H1 (cell line): ENCODE results near the gene CD99. TPM values are rescaled to one million over a fixed set of nuclear protein-coding genes. Genes with fewer than 3 reads are reported as not detected.

Experiments
- CTCF ChIA-PET: fragments of 300-600 bp; sonication (Branson Sonifier 250); formaldehyde crosslinking; loops from one replicate; lab custom pipeline; 2021; ENCODE audit not compliant: partially characterized antibody; lab: Charles Lee
- POLR2A ChIA-PET: fragments of 300-600 bp; sonication (Branson Sonifier 250); formaldehyde crosslinking; loops from one replicate; lab custom pipeline; 2021; ENCODE audit warnings: inconsistent platforms; ENCODE audit not compliant: partially characterized antibody; lab: Charles Lee
- DNase-seq, 2 experiments: peaks; one replicate each; pipeline versions ENCODE4 v3.0.0 to v3.0.0-alpha.2; 2010 to 2022; ENCODE audit warnings: low spot score in 2 of 2, low read depth in 1 of 2, mixed read lengths in 1 of 2
- FAIRE-seq: peaks from 2 replicates; lab custom pipeline; 2011; peaks lifted over from hg19 to GRCh38; lab: Jason Lieb, UNC
- H2AFZ ChIP-seq: 2 replicates; pipeline ENCODE4 v1.8.1; 2012; ENCODE audit warnings: low read length, inconsistent platforms
- H2AK5ac ChIP-seq: 2 replicates; pipeline ENCODE4 v1.6.1; 2013; ENCODE audit warnings: low read depth, low read length
- H2BK120ac ChIP-seq: replicated peaks from 2 replicates; pipeline ENCODE3; 2013; ENCODE audit warnings: low read depth, low read length, inconsistent platforms
- H2BK12ac ChIP-seq: 2 replicates; pipeline ENCODE4 v1.6.1; 2013; ENCODE audit warnings: low read depth, low read length
- H2BK15ac ChIP-seq: 2 replicates; pipeline ENCODE4 v1.6.1; 2013; ENCODE audit warnings: low read length
- H2BK20ac ChIP-seq: 2 replicates; pipeline ENCODE4 v1.6.1; 2013; ENCODE audit warnings: low read length
- H2BK5ac ChIP-seq: 2 replicates; pipeline ENCODE4 v1.6.1; 2013; ENCODE audit warnings: low read depth, low read length
- H3K14ac ChIP-seq: 2 replicates; pipeline ENCODE4 v1.6.1; 2013; ENCODE audit warnings: inconsistent platforms; ENCODE audit not compliant: insufficient read length
- H3K18ac ChIP-seq: 2 replicates; pipeline ENCODE4 v1.6.1; 2013; ENCODE audit warnings: low read length; ENCODE audit errors: extremely low read depth
- H3K23ac ChIP-seq: 2 replicates; pipeline ENCODE4 v1.6.1; 2013; ENCODE audit warnings: inconsistent platforms; ENCODE audit not compliant: insufficient read length
- H3K23me2 ChIP-seq: 2 replicates; pipeline ENCODE4 v1.6.1; 2013; ENCODE audit warnings: low read depth, low read length
- H3K27ac ChIP-seq: 2 replicates; pipeline ENCODE4 v1.6.1; 2011; ENCODE audit warnings: low read depth, low read length, inconsistent platforms
- H3K27me3 ChIP-seq, 4 experiments: replicated peaks in 1 of 4; 1 replicate in 1 of 4; 2 replicates in 3 of 4; pipeline versions ENCODE4 v1.6.1 to v1.8.1; 2011 to 2013; ENCODE audit warnings: low read length in 3 of 4, mild to moderate bottlenecking in 3 of 4, inconsistent platforms in 2 of 4, mixed read lengths in 2 of 4, moderate library complexity in 1 of 4; ENCODE audit not compliant: control insufficient read depth in 3 of 4, insufficient read depth in 3 of 4; ENCODE audit errors: extremely low read depth in 1 of 4
- H3K36me3 ChIP-seq, 4 experiments: 2 replicates each; pipeline versions ENCODE4 v1.6.1 to v1.8.1; 2011 to 2013; ENCODE audit warnings: mild to moderate bottlenecking in 4 of 4, low read length in 3 of 4, moderate library complexity in 2 of 4, control low read depth in 1 of 4, inconsistent platforms in 1 of 4; ENCODE audit not compliant: insufficient read depth in 4 of 4, control insufficient read depth in 2 of 4
- H3K4ac ChIP-seq: replicated peaks from 2 replicates; pipeline ENCODE3; 2013; ENCODE audit warnings: low read length, low read depth, mixed read lengths, inconsistent platforms; ENCODE audit not compliant: insufficient read length
- H3K4me1 ChIP-seq, 4 experiments: replicated peaks in 1 of 4; 1 replicate in 1 of 4; 2 replicates in 3 of 4; pipeline versions ENCODE4 v1.6.1 to v1.8.1; 2011 to 2013; ENCODE audit warnings: low read length in 3 of 4, inconsistent platforms in 2 of 4, mixed read lengths in 1 of 4; ENCODE audit not compliant: insufficient read depth in 4 of 4, control insufficient read depth in 3 of 4
- H3K4me2 ChIP-seq, 2 experiments: 2 replicates each; pipeline versions ENCODE4 v1.6.1 to v1.8.1; 2011 to 2013; ENCODE audit warnings: low read depth in 2 of 2, low read length in 2 of 2, control low read depth in 1 of 2, inconsistent platforms in 1 of 2, mild to moderate bottlenecking in 1 of 2; ENCODE audit not compliant: insufficient read depth in 1 of 2
- H3K4me3 ChIP-seq, 4 experiments: fragments of 200-600, 300-600 bp in 1 of 4; sonication (generic), shearing (Covaris generic), sonication (Bioruptor Twin) in 1 of 4; 2 replicates each; pipeline versions ENCODE4 v1.5.1 to v1.8.1; 2011 to 2016; ENCODE audit warnings: low read length in 4 of 4, low read depth in 3 of 4, control low read depth in 2 of 4, inconsistent platforms in 2 of 4, mild to moderate bottlenecking in 2 of 4, mixed read lengths in 1 of 4, moderate library complexity in 1 of 4; ENCODE audit not compliant: insufficient read depth in 2 of 4; ENCODE audit errors: extremely low read depth in 1 of 4
- H3K56ac ChIP-seq: replicated peaks from 2 replicates; pipeline ENCODE3; 2013; ENCODE audit warnings: low read depth, mild to moderate bottlenecking, mixed read lengths, low read length, inconsistent platforms; ENCODE audit not compliant: insufficient read length
- H3K79me1 ChIP-seq: 2 replicates; pipeline ENCODE4 v1.6.1; 2013; ENCODE audit warnings: low read depth, low read length, control low read depth
- H3K79me2 ChIP-seq, 2 experiments: 2 replicates each; pipeline versions ENCODE4 v1.6.1 to v1.8.1; 2012 to 2013; ENCODE audit warnings: low read length in 2 of 2, mild to moderate bottlenecking in 2 of 2, inconsistent platforms in 1 of 2; ENCODE audit not compliant: insufficient read depth in 2 of 2, control insufficient read depth in 1 of 2
- H3K9ac ChIP-seq, 4 experiments: replicated peaks in 1 of 4; 1 replicate in 1 of 4; 2 replicates in 3 of 4; pipeline versions ENCODE4 v1.6.1 to v1.8.1; 2011 to 2013; ENCODE audit warnings: low read depth in 3 of 4, low read length in 3 of 4, control low read depth in 2 of 4, mild to moderate bottlenecking in 2 of 4, moderate library complexity in 2 of 4, inconsistent platforms in 1 of 4; ENCODE audit errors: extremely low read depth in 1 of 4
- H3K9me3 ChIP-seq, 2 experiments: 2 replicates each; pipeline versions ENCODE4 v1.6.1 to v1.8.1; 2012 to 2013; ENCODE audit warnings: mild to moderate bottlenecking in 2 of 2, moderate library complexity in 2 of 2, control low read depth in 1 of 2, inconsistent platforms in 1 of 2, low read depth in 1 of 2, low read length in 1 of 2, mixed read lengths in 1 of 2; ENCODE audit not compliant: insufficient read depth in 2 of 2
- H4K20me1 ChIP-seq, 2 experiments: replicated peaks in 1 of 2; 2 replicates each; pipeline versions ENCODE3 to v1.8.1; 2011 to 2013; ENCODE audit warnings: inconsistent platforms in 2 of 2, low read length in 2 of 2, mild to moderate bottlenecking in 1 of 2; ENCODE audit not compliant: insufficient read depth in 2 of 2, control insufficient read depth in 1 of 2
- H4K5ac ChIP-seq: 2 replicates; pipeline ENCODE4 v1.6.1; 2013; ENCODE audit warnings: low read length, low read depth, mixed read lengths, inconsistent platforms; ENCODE audit not compliant: insufficient read length
- H4K8ac ChIP-seq: 2 replicates; pipeline ENCODE4 v1.8.0; 2013; ENCODE audit warnings: mild to moderate bottlenecking, moderate library complexity, low read length, inconsistent platforms; ENCODE audit not compliant: insufficient read depth; ENCODE audit errors: extremely low read depth
- H4K91ac ChIP-seq: replicated peaks from 2 replicates; pipeline ENCODE3; 2013; ENCODE audit warnings: low read length, mixed read lengths, inconsistent platforms; ENCODE audit not compliant: insufficient read length
- BACH1 ChIP-seq: IDR thresholded peaks from 2 replicates; pipeline ENCODE4 v1.6.1; 2012; ENCODE audit warnings: low read length, improper control_type of control experiment
- KDM1A ChIP-seq: fragments of 200-600, 300-600 bp; sonication (generic); IDR thresholded peaks from 2 replicates; pipeline ENCODE4 v1.7.1; 2016; ENCODE audit warnings: mild to moderate bottlenecking, low read length, borderline replicate concordance
- RBBP5 ChIP-seq: IDR thresholded peaks from 2 replicates; pipeline ENCODE4 v1.7.1; 2012; ENCODE audit warnings: low read depth, mild to moderate bottlenecking, inconsistent platforms, low read length, moderate library complexity, borderline replicate concordance
- TBP ChIP-seq: IDR thresholded peaks from 2 replicates; pipeline ENCODE4 v1.6.1; 2011; ENCODE audit warnings: low read depth, low read length, improper control_type of control experiment
- WGBS, 2 experiments: shearing (Covaris generic) in 1 of 2; methylation state at CpG; one replicate each; pipeline versions ENCODE4 v1.1.6 to v1.1.7; 2013 to 2015; ENCODE audit warnings: low lambda C conversion rate in 2 of 2, mixed read lengths in 2 of 2, inconsistent platforms in 1 of 2, low coverage in 1 of 2, missing lambda C conversion rate in 1 of 2; ENCODE audit not compliant: insufficient replicate concordance in 2 of 2, insufficient coverage in 1 of 2, insufficient read length in 1 of 2; ENCODE audit errors: extremely low coverage in 1 of 2, missing lambda C conversion rate in 1 of 2; 5-methylcytosine and 5-hydroxymethylcytosine counted together
- polyA plus RNA-seq, 7 experiments: library from polyadenylated mRNA; depleted of rRNA in 3 of 7; stranded (reverse) in 5 of 7; unstranded in 2 of 7; fragments of >200 nt in 5 of 7; fragments of 200-250 nt in 2 of 7; gene quantifications; 1 replicate in 5 of 7; 2 replicates in 1 of 7; 4 replicates in 1 of 7; pipeline versions ENCODE4 v1.2.1 to v1.2.3, GENCODE V29; 2011 to 2013; ENCODE audit warnings: missing spikeins in 2 of 7, mixed read lengths in 2 of 7
- total RNA-seq: library from RNA; stranded (reverse); fragmentation: NEBNext Ultra II Directional; extraction: Animal tissue kit (Norgen Biotek cat#: 25700); gene quantifications from 2 replicates; pipeline ENCODE4 v1.2.1, GENCODE V29; 2021

CD99 gene
- total and polyA plus RNA-seq, 2 of the 8 experiments (the other 6 are each of a cell fraction or from before 2014, with no cell fraction given): 30.1 to 47.8 TPM

DNA sequence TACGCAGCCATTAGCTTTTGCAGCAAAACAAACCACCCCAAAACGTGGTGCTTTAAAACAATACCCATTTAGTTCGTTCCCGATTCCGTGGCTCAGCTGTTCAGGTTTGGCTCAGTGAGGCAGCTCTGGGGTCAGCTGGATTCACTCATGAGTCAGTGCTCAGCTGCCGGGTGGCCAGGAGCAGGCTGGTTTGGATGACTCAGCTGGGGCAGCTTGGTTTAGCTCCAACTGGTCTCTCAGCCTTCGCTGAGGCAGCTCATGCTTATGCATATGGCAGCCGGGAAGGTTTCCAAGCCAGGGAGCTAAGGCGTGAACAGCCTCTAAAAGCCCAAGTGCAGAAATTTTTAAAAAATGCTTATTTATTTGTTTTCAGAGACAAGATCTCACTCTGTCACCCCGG is 13.3 kb upstream of the CD99 start:
- CTCF ChIA-PET: no interaction called here
- H2BK15ac ChIP-seq: no peak overlapping the region
- FAIRE-seq (no peak), DNase-seq (no peak)
- no peak overlapping the region for H3K18ac ChIP-seq
- no peak overlapping the region for H2AFZ ChIP-seq
- no peak overlapping the region for H4K91ac ChIP-seq
- H3K9me3 ChIP-seq: no peaks in the 10 kb centered on the region; a peak in 1 of 4 replicates
- H3K4ac ChIP-seq: no peak overlapping the region
- H4K20me1 ChIP-seq: peaks cover 0 to 1% of the 10 kb centered on the region in 2 experiments
- no peak overlapping the region for H4K5ac ChIP-seq
- H2AK5ac ChIP-seq: no peak overlapping the region
- no peak overlapping the region for H3K4me2 ChIP-seq
- 84% methylated on average over 10 of the region's 10 CpGs; no CpG with 5 or more reads in 1 of the 2 experiments for WGBS, 2 experiments
- no peak overlapping the region for H2BK20ac ChIP-seq
- no peaks in the 10 kb centered on the region; a peak in 1 of 7 replicates for H3K4me1 ChIP-seq
- POLR2A ChIA-PET: no interaction called here
- no peak overlapping the region for H3K27ac ChIP-seq
- no peak overlapping the region for H3K14ac ChIP-seq
- no peak overlapping the region for H2BK5ac ChIP-seq
- peaks cover 5% of the 10 kb centered on the region; the same call in 1 of the 2 replicates for H3K23me2 ChIP-seq
- H3K27me3 ChIP-seq: no peaks in the 10 kb centered on the region
- H3K79me2 ChIP-seq: no peaks in the 10 kb centered on the region
- no peaks in the 10 kb centered on the region for H3K36me3 ChIP-seq
- H3K4me3 ChIP-seq: no peak overlapping the region
- no peak for TF ChIP-seq TBP
- TF ChIP-seq KDM1A: no peak
- TF ChIP-seq BACH1: no peak
- no peak for TF ChIP-seq RBBP5
- H3K79me1 ChIP-seq: no peaks in the 10 kb centered on the region
- H4K8ac ChIP-seq: no peak overlapping the region
- no peak overlapping the region for H3K56ac ChIP-seq
- H2BK120ac ChIP-seq: no peak overlapping the region
- H2BK12ac ChIP-seq: no peak overlapping the region
- H3K23ac ChIP-seq: no peak overlapping the region
- no peak overlapping the region for H3K9ac ChIP-seq
